Measurements from ENCODE around the gene PPM1H. TPM values are rescaled to one million over a fixed set of nuclear protein-coding genes. Genes with fewer than 3 reads are reported as not detected.

The PPM1H gene
- polyA plus RNA-seq, 1 of the 3 experiments (the other 2 are of a cell fraction), result 0.13 TPM

DNA sequence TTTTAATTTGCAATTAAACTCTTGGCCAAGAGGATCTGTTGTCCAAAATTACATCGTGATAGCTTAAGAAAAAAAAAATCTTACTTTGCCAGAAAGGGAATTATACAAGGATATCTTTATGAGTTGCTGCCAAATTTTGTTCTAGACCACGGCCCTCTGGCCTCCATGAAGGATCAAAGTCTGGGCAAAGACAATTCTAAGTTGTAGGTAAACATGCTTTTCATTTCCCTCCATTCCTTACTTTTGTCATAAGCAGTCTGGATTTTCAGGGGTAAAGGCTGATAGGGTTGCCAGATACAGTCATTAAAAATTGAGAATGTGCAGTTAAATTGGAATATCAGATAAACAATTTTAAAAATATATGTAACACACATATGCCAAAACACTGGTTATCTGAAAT, 333.2 kb downstream of the PPM1H start:
- H3K27me3 ChIP-seq (ENCODE audit: insufficient read depth), result no peaks in the 10 kb centered on the region
- peaks cover 40% of the 10 kb centered on the region for H3K79me2 ChIP-seq (ENCODE audit: insufficient read depth)
- H3K4me3 ChIP-seq (ENCODE audit: low read depth in 2 of 2, low read length in 1 of 2), result peak overlapping the region; percentile 88 to 91
- H3F3A ChIP-seq (replicated peaks; ENCODE audit: insufficient read depth), result peaks cover 7% of the 10 kb centered on the region
- H4K20me1 ChIP-seq (ENCODE audit: insufficient read depth), result peaks cover 13% of the 10 kb centered on the region
- CTCF ChIA-PET, result interaction anchor here (0.9 to 3.3 kb wide), 6 partner anchors 8 to 197 kb away, joined by 3 to 42 read pairs (median 4); no protein-coding TSS in a partner anchor
- H3K9ac ChIP-seq, result peak overlapping the region; percentile 99; the same call in 1 of the 2 replicates
- H2AFZ ChIP-seq (ENCODE audit: low read depth), result peak overlapping the region; percentile 75; the same call in 1 of the 2 replicates
- peaks cover 2 to 10% of the 10 kb centered on the region in 2 experiments for H3K36me3 ChIP-seq (replicated peaks in 1 of 2; ENCODE audit: control insufficient read depth in 1 of 2, insufficient read depth in 2 of 2, low read length in 1 of 2)
- H3K27ac ChIP-seq (ENCODE audit: low read depth in 2 of 2, low read length in 1 of 2), result peak overlapping the region; percentile 98 to 100
- H3K4me2 ChIP-seq, result peak overlapping the region; percentile 80
- POLR2A ChIA-PET, result interaction anchor here (1.6 kb wide), 2 partner anchors 21 to 26 kb away, joined by 4 to 8 read pairs; no protein-coding TSS in a partner anchor
- TF ChIP-seq SMC3 (IDR thresholded peaks at IDR 0.05; ENCODE audit: low read depth, low read length), result no peak
- no peak for TF ChIP-seq RFX5 (IDR thresholded peaks at IDR 0.05; ENCODE audit: low read length)
- no peak for TF ChIP-seq MXI1 (IDR thresholded peaks at IDR 0.05; ENCODE audit: low read depth, low read length)
- no peak for TF ChIP-seq FOXJ3 (CRISPR knock-in tag; IDR thresholded peaks at IDR 0.05)
- TF ChIP-seq JUND (IDR thresholded peaks at IDR 0.05), result no peak
- no peak for TF ChIP-seq POLR2AphosphoS5 (IDR thresholded peaks at IDR 0.05; ENCODE audit: low read depth, low read length)
- TF ChIP-seq, protein P1, sequence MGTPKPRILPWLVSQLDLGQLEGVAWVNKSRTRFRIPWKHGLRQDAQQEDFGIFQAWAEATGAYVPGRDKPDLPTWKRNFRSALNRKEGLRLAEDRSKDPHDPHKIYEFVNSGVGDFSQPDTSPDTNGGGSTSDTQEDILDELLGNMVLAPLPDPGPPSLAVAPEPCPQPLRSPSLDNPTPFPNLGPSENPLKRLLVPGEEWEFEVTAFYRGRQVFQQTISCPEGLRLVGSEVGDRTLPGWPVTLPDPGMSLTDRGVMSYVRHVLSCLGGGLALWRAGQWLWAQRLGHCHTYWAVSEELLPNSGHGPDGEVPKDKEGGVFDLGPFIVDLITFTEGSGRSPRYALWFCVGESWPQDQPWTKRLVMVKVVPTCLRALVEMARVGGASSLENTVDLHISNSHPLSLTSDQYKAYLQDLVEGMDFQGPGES (IDR thresholded peaks at IDR 0.05; ENCODE audit: low read depth, low read length), result no peak
- TF ChIP-seq NFIC (IDR thresholded peaks at IDR 0.05; ENCODE audit: borderline replicate concordance), result no peak
- no peak for TF ChIP-seq GATA2 (CRISPR knock-in tag; IDR thresholded peaks at IDR 0.05)
- 72% methylated on average over 2 of the region's 2 CpGs for WGBS (ENCODE audit: low lambda C conversion rate)
- H3K9me2 ChIP-seq, result no peaks in the 10 kb centered on the region
- H3K4me1 ChIP-seq (ENCODE audit: control insufficient read depth in 1 of 2, insufficient read depth in 2 of 2, low read depth in 1 of 2, low read length in 1 of 2), result no peaks in the 10 kb centered on the region; a peak in 2 of 4 replicates
- H3K9me3 ChIP-seq, result no peaks in the 10 kb centered on the region
- DNase-seq, result no peak

DNA sequence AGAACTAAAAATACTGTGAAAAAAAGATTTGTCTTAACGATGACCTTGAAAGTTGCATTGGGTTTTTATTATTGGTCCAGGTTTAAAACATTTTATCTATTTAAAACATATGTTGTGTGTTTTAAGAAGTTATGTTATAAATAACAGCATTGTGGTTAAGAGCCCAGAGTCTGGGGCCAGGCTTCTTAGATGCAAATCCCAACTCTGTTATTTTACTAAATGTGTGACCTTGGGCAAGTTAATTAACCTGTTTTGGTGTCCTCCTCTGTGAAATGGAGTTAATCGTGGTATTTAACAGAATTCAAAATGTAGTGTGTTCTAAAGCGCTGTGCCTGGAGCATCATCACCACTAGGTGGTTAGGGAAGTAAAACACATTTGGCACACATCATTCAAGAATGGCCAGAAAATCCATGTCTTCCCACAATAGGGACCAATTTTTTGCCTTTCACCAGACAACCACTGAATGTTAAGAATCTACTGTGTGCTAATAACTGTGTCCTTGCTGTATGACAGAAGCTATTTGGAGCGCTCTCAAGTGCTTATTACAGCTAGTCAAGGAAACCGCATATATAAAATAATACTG, 335.0 kb downstream of the PPM1H start:
- Histone ChIP-seq H3K9me3 (no peaks in the 10 kb centered on the region), H3K27ac (ENCODE audit: low read depth in 2 of 2, low read length in 1 of 2) (no peak overlapping the region), H3K4me2 (no peak overlapping the region), H3K4me3 (ENCODE audit: low read depth in 2 of 2, low read length in 1 of 2) (no peak overlapping the region), H3K79me2 (ENCODE audit: insufficient read depth) (peaks cover 22% of the 10 kb centered on the region), H4K20me1 (ENCODE audit: insufficient read depth) (no peaks in the 10 kb centered on the region), H3F3A (replicated peaks; ENCODE audit: insufficient read depth) (peaks cover 7% of the 10 kb centered on the region), H3K9ac (no peak overlapping the region), H3K36me3 (replicated peaks in 1 of 2; ENCODE audit: control insufficient read depth in 1 of 2, insufficient read depth in 2 of 2, low read length in 1 of 2) (peaks cover 0 to 2% of the 10 kb centered on the region in 2 experiments), H3K4me1 (ENCODE audit: control insufficient read depth in 1 of 2, insufficient read depth in 2 of 2, low read depth in 1 of 2, low read length in 1 of 2) (no peaks in the 10 kb centered on the region; a peak in 1 of 4 replicates), H3K9me2 (no peaks in the 10 kb centered on the region), H3K27me3 (ENCODE audit: insufficient read depth) (no peaks in the 10 kb centered on the region), H2AFZ (ENCODE audit: low read depth) (no peak overlapping the region)
- ChIA-PET CTCF (no interaction called here), POLR2A (no interaction called here)
- TF ChIP-seq TCF12 (IDR thresholded peaks at IDR 0.05) (no peak), RCOR1 (IDR thresholded peaks at IDR 0.05; ENCODE audit: low read length) (no peak), EP300 (IDR thresholded peaks at IDR 0.05; ENCODE audit: borderline replicate concordance in 1 of 2, low read depth in 1 of 2, low read length in 1 of 2) (no peak)
- TF ChIP-seq, protein P2, sequence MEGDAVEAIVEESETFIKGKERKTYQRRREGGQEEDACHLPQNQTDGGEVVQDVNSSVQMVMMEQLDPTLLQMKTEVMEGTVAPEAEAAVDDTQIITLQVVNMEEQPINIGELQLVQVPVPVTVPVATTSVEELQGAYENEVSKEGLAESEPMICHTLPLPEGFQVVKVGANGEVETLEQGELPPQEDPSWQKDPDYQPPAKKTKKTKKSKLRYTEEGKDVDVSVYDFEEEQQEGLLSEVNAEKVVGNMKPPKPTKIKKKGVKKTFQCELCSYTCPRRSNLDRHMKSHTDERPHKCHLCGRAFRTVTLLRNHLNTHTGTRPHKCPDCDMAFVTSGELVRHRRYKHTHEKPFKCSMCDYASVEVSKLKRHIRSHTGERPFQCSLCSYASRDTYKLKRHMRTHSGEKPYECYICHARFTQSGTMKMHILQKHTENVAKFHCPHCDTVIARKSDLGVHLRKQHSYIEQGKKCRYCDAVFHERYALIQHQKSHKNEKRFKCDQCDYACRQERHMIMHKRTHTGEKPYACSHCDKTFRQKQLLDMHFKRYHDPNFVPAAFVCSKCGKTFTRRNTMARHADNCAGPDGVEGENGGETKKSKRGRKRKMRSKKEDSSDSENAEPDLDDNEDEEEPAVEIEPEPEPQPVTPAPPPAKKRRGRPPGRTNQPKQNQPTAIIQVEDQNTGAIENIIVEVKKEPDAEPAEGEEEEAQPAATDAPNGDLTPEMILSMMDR (IDR thresholded peaks at IDR 0.05), result peak; percentile 42; the same call in 1 of the 2 replicates
- TF ChIP-seq, protein P3, sequence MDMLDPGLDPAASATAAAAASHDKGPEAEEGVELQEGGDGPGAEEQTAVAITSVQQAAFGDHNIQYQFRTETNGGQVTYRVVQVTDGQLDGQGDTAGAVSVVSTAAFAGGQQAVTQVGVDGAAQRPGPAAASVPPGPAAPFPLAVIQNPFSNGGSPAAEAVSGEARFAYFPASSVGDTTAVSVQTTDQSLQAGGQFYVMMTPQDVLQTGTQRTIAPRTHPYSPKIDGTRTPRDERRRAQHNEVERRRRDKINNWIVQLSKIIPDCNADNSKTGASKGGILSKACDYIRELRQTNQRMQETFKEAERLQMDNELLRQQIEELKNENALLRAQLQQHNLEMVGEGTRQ (IDR thresholded peaks at IDR 0.05; ENCODE audit: borderline replicate concordance, low read depth, low read length), result no peak
- TF ChIP-seq, protein P4, sequence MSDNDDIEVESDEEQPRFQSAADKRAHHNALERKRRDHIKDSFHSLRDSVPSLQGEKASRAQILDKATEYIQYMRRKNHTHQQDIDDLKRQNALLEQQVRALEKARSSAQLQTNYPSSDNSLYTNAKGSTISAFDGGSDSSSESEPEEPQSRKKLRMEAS (IDR thresholded peaks at IDR 0.05; ENCODE audit: low read depth), result no peak
- no peak for DNase-seq
- 91% methylated on average over 5 of the region's 5 CpGs for WGBS (ENCODE audit: low lambda C conversion rate)
